Activated CD8-positive, alpha-beta T cell treated with anti-CD3 and anti-CD28 coated beads, Interleukin-2, amount 10 ng/mL, durations not matched to agents 7 days and 5 days (primary cell): ENCODE data around the gene LIG3. TPM values are rescaled to one million over a fixed set of nuclear protein-coding genes. Genes with fewer than 3 reads are reported as not detected.

Experiments
- ATAC-seq: fragments of 150-1000 bp; cut with Tn5 transposase; one replicate; pipeline ENCODE4 v1.10.0; 2021; ENCODE audit warnings: moderate library complexity
- CTCF ChIA-PET: fragments of 350-600 bp; sonication (Branson Sonifier 250); formaldehyde crosslinking; loops from one replicate; lab custom pipeline; 2021; ENCODE audit warnings: antibody characterized with exemption; lab: Charles Lee
- POLR2A ChIA-PET: fragments of 350-600 bp; sonication (Branson Sonifier 250); formaldehyde crosslinking; loops from one replicate; lab custom pipeline; 2021; ENCODE audit warnings: antibody characterized with exemption; lab: Charles Lee
- DNase-seq: peaks from one replicate; pipeline ENCODE4 v3.0.0-alpha.2; 2020
- H3K27ac Mint-ChIP-seq: one replicate; pipeline ENCODE4 v1.8.0; 2021; ENCODE audit warnings: mild to moderate bottlenecking, mixed read lengths
- H3K27me3 Mint-ChIP-seq: one replicate; pipeline ENCODE4 v1.8.0; 2021; ENCODE audit warnings: low read depth, mixed read lengths
- H3K36me3 Mint-ChIP-seq: one replicate; pipeline ENCODE4 v1.8.0; 2021; ENCODE audit warnings: low read depth, mixed read lengths
- H3K4me1 Mint-ChIP-seq: one replicate; pipeline ENCODE4 v1.8.0; 2021; ENCODE audit warnings: low read depth, mixed read lengths
- H3K4me3 Mint-ChIP-seq: one replicate; pipeline ENCODE4 v1.8.0; 2021; ENCODE audit warnings: mild to moderate bottlenecking, mixed read lengths
- H3K9me3 Mint-ChIP-seq: one replicate; pipeline ENCODE4 v1.8.0; 2022; ENCODE audit warnings: mixed read lengths; ENCODE audit not compliant: insufficient read depth
- total RNA-seq, 2 experiments: library from RNA; stranded (reverse); gene quantifications; one replicate each; pipeline ENCODE4 v1.2.3, GENCODE V29; 2021

LIG3 gene
- total RNA-seq, 2 experiments from 2014 or later: 38.7 to 42.2 TPM

DNA sequence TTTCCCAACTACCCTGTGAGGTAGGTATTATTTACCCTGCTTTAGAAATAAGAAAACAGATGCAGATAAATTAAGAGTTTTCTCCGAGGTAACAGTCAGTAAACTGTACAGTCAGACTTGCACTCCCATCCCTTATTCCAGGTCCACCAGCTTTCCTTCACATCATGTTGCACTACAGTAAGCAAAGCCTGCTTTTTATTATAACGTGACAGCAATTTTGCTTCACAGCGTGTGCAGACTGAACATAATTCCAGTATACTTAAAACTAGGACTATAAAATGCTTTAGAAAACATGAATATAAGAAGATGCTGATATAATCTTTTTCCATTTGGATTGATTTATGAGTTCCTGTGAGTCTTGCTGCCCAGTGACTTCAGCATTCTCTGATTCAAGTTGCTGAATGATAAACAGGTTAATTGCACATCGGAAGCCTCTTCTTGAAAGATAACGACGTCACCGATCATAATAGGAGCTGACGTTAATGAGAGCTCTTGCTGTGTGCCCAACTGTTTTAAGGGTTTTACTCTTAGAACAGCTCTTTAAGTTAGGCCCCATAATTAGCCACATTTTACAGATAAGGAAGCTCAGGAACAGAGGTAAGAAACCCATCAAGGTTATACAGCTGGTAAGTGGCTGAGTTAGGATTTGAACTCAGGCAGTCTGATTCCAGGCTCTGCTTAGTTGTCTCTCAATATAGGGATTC, 1.4 kb downstream of the LIG3 start:
- ChIA-PET CTCF (interaction anchor here (0.6 to 5.5 kb wide), 15 partner anchors 11 to 954 kb away, joined by 3 to 30 read pairs (median 4); partner anchors contain the start of genes FNDC8, NLE1, RAD51D and RFFL), POLR2A (interaction anchor here (0.5 to 3.4 kb wide), 11 partner anchors 9 to 137 kb away, joined by 3 to 23 read pairs (median 4); partner anchors contain the start of genes CCT6B, RFFL and ZNF830)
- no peak for DNase-seq
- peak overlapping the region; percentile 79 for H3K4me3 Mint-ChIP-seq
- H3K36me3 Mint-ChIP-seq: peaks cover 27% of the 10 kb centered on the region
- peak overlapping the region; percentile 85 for H3K27ac Mint-ChIP-seq
- H3K4me1 Mint-ChIP-seq: peaks cover 32% of the 10 kb centered on the region
- ATAC-seq: no peak
- H3K27me3 Mint-ChIP-seq: no peaks in the 10 kb centered on the region
- no peaks in the 10 kb centered on the region for H3K9me3 Mint-ChIP-seq

GRCh38 chr17:34987232-34987631, 6.9 kb downstream of the LIG3 start:
- H3K4me1 Mint-ChIP-seq: peaks cover 32% of the 10 kb centered on the region
- H3K27me3 Mint-ChIP-seq: no peaks in the 10 kb centered on the region

GRCh38 chr17:34988644-34989043, 8.3 kb downstream of the LIG3 start:
- no peaks in the 10 kb centered on the region for H3K9me3 Mint-ChIP-seq
- no peaks in the 10 kb centered on the region for H3K27me3 Mint-ChIP-seq
- DNase-seq: no peak
- peaks cover 37% of the 10 kb centered on the region for H3K4me1 Mint-ChIP-seq
- H3K36me3 Mint-ChIP-seq: peaks cover 57% of the 10 kb centered on the region
- CTCF ChIA-PET: interaction anchor here (1.4 to 1.6 kb wide), 2 partner anchors 101 to 130 kb away, joined by 3 to 4 read pairs; no protein-coding TSS in a partner anchor
- H3K27ac Mint-ChIP-seq: peak overlapping the region; percentile 20
- no peak overlapping the region for H3K4me3 Mint-ChIP-seq
- POLR2A ChIA-PET: interaction anchor here (0.7 to 1.0 kb wide), 2 partner anchors 96 to 218 kb away, joined by 3 to 4 read pairs; no protein-coding TSS in a partner anchor
- no peak for ATAC-seq

More at GRCh38 chr17:34987232-34987631, 6.9 kb downstream of the LIG3 start:
- Mint-ChIP-seq H3K9me3 (no peaks in the 10 kb centered on the region), H3K36me3 (peaks cover 52% of the 10 kb centered on the region), H3K27ac (no peak overlapping the region), H3K4me3 (no peak overlapping the region)
- ATAC-seq (no peak), DNase-seq (no peak)
- ChIA-PET CTCF (interaction anchor here (1.0 to 1.4 kb wide), 2 partner anchors 103 to 567 kb away, joined by 3 read pairs; no protein-coding TSS in a partner anchor), POLR2A (no interaction called here)

GRCh38 chr17:34989473-34989872, 9.2 kb downstream of the LIG3 start:
- ATAC-seq (no peak), DNase-seq (no peak)
- H3K27me3 Mint-ChIP-seq: no peaks in the 10 kb centered on the region
- ChIA-PET CTCF (interaction anchor here (1.2 to 1.7 kb wide), 3 partner anchors 9 to 129 kb away, joined by 4 read pairs; no protein-coding TSS in a partner anchor), POLR2A (interaction anchor here (0.8 to 1.0 kb wide), 2 partner anchors 96 to 108 kb away, joined by 3 read pairs; no protein-coding TSS in a partner anchor)
- H3K4me3 Mint-ChIP-seq: no peak overlapping the region
- H3K9me3 Mint-ChIP-seq: no peaks in the 10 kb centered on the region
- no peak overlapping the region for H3K27ac Mint-ChIP-seq
- peaks cover 36% of the 10 kb centered on the region for H3K4me1 Mint-ChIP-seq
- H3K36me3 Mint-ChIP-seq: peaks cover 56% of the 10 kb centered on the region

DNA sequence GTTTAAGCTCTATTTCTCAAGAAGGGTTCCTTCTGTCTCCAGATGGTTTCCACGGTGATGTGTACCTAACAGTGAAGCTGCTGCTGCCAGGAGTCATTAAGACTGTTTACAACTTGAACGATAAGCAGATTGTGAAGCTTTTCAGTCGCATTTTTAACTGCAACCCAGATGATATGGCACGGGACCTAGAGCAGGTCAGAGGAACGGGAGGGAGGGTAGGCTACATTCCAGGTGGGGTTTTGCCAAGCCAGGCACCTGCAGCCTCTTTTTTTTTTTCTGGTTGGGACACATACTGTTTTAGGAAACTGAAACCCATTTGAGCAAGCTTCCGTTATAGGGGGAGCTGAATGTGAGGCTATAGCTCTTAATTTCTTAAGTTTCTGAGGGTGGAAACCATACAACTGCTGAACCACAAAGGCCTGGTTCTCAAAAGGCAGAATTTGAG, 10.6 kb downstream of the LIG3 start:
- CTCF ChIA-PET: interaction anchor here (0.8 to 5.9 kb wide), 7 partner anchors 9 to 137 kb away, joined by 3 to 27 read pairs (median 10); partner anchors contain the start of genes LIG3, RAD51D and RFFL
- ATAC-seq: no peak
- no peaks in the 10 kb centered on the region for H3K27me3 Mint-ChIP-seq
- peaks cover 36% of the 10 kb centered on the region for H3K4me1 Mint-ChIP-seq
- peak overlapping the region; percentile 72 for H3K27ac Mint-ChIP-seq
- no peak overlapping the region for H3K4me3 Mint-ChIP-seq
- POLR2A ChIA-PET: interaction anchor here (0.6 to 1.7 kb wide), 7 partner anchors 10 to 173 kb away, joined by 3 to 6 read pairs (median 3); no protein-coding TSS in a partner anchor
- no peak for DNase-seq
- no peaks in the 10 kb centered on the region for H3K9me3 Mint-ChIP-seq
- peaks cover 50% of the 10 kb centered on the region for H3K36me3 Mint-ChIP-seq

GRCh38 chr17:34991606-34992005, 11.3 kb downstream of the LIG3 start:
- CTCF ChIA-PET: interaction anchor here (1.3 to 5.9 kb wide), 7 partner anchors 10 to 149 kb away, joined by 3 to 27 read pairs (median 10); partner anchors contain the start of genes LIG3, RAD51D and RFFL
- peaks cover 45% of the 10 kb centered on the region for H3K36me3 Mint-ChIP-seq

DNA sequence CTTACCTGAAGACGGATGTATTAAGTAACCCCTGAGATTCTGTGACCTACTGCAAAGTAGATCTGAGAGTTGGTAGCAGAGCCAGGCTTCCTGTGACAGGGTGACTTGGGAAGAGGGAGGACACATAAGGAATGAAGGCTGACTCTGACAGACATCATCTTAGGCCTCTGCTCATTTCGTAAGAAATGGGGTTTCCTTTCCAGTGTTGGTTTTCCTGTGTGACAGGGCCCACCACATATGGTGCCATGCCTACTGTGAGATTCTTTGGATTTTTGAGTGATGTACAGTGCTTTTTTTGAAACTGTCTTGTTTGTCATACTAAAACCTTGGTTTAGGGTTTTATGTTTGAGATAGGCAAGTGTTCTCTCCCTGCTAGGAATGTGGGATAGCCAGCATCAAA, 12.7 kb downstream of the LIG3 start:
- no peak overlapping the region for H3K4me3 Mint-ChIP-seq
- H3K27ac Mint-ChIP-seq: peak overlapping the region; percentile 18
- ATAC-seq (no peak), DNase-seq (no peak)
- no peaks in the 10 kb centered on the region for H3K27me3 Mint-ChIP-seq
- ChIA-PET POLR2A (no interaction called here), CTCF (interaction anchor here (0.6 to 5.9 kb wide), 5 partner anchors 12 to 127 kb away, joined by 3 to 27 read pairs (median 15); partner anchors contain the start of genes LIG3 and RAD51D)
- H3K36me3 Mint-ChIP-seq: peaks cover 48% of the 10 kb centered on the region
- H3K9me3 Mint-ChIP-seq: no peaks in the 10 kb centered on the region
- peaks cover 37% of the 10 kb centered on the region for H3K4me1 Mint-ChIP-seq

More at GRCh38 chr17:34991606-34992005, 11.3 kb downstream of the LIG3 start:
- POLR2A ChIA-PET: interaction anchor here (0.9 to 1.7 kb wide), 6 partner anchors 17 to 127 kb away, joined by 3 to 6 read pairs (median 3); no protein-coding TSS in a partner anchor
- no peaks in the 10 kb centered on the region for H3K27me3 Mint-ChIP-seq
- H3K27ac Mint-ChIP-seq: peak overlapping the region; percentile 72
- no peak overlapping the region for H3K4me3 Mint-ChIP-seq
- H3K4me1 Mint-ChIP-seq: peaks cover 36% of the 10 kb centered on the region
- ATAC-seq (no peak), DNase-seq (no peak)
- no peaks in the 10 kb centered on the region for H3K9me3 Mint-ChIP-seq

- Mint-ChIP-seq H3K9me3 (no peaks in the 10 kb centered on the region), H3K4me3 (no peak overlapping the region), H3K4me1 (peaks cover 26% of the 10 kb centered on the region), H3K36me3 (peaks cover 40% of the 10 kb centered on the region), H3K27me3 (no peaks in the 10 kb centered on the region), H3K27ac (no peak overlapping the region)
- CTCF ChIA-PET: interaction anchor here (0.9 to 6.0 kb wide), 8 partner anchors 9 to 123 kb away, joined by 3 to 118 read pairs (median 8); partner anchors contain the start of genes FNDC8, RAD51D and RFFL
- no peak for DNase-seq
- ATAC-seq: no peak
- POLR2A ChIA-PET: interaction anchor here (0.5 to 1.1 kb wide), 4 partner anchors 15 to 813 kb away, joined by 3 to 7 read pairs (median 4); partner anchors contain the start of genes FNDC8, RAD51D and TAF15
Measured at GRCh38 chr17:34996422-34997285, 16.3 kb downstream of the LIG3 start.

DNA sequence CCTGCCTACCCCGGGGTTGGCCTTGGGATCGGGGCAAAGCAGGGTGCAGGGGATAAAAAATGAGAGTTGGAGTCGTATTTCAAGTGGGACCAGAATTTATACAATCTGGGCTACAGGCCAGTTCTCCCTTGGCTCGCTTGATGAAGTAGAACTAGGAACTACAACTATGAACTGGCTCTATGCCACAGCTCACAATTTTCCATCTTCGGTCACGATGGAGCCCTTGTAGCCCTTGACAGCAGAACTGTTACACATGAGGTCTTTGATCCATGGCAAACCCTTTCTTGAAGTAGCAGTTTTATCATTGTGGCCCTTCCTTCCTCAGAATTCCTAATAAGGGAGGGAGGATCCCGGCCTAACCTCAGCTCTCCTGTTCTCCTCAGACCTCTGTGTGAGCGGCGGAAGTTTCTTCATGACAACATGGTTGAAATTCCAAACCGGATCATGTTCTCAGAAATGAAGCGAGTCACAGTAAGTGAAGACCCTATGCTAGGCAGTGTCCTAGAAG, 17.1 kb downstream of the LIG3 start:
- POLR2A ChIA-PET: interaction anchor here (1.0 to 1.1 kb wide), 3 partner anchors 16 to 123 kb away, joined by 3 to 7 read pairs (median 4); partner anchors contain the start of genes FNDC8 and RAD51D
- Mint-ChIP-seq H3K4me1 (peaks cover 19% of the 10 kb centered on the region), H3K27me3 (no peaks in the 10 kb centered on the region), H3K27ac (no peak overlapping the region), H3K36me3 (peaks cover 43% of the 10 kb centered on the region), H3K4me3 (no peak overlapping the region), H3K9me3 (no peaks in the 10 kb centered on the region)
- CTCF ChIA-PET: interaction anchor here (0.9 to 6.0 kb wide), 9 partner anchors 8 to 122 kb away, joined by 3 to 118 read pairs (median 8); partner anchors contain the start of genes FNDC8, RAD51D and RFFL
- no peak for DNase-seq
- ATAC-seq: no peak

- ATAC-seq (peak; percentile 95), DNase-seq (peak; percentile 84)
- CTCF ChIA-PET: interaction anchor here (0.8 to 6.0 kb wide), 15 partner anchors 8 to 122 kb away, joined by 3 to 118 read pairs (median 6); partner anchors contain the start of genes FNDC8, RAD51D and RFFL
- peaks cover 11% of the 10 kb centered on the region for H3K4me1 Mint-ChIP-seq
- H3K27me3 Mint-ChIP-seq: no peaks in the 10 kb centered on the region
- POLR2A ChIA-PET: no interaction called here
- H3K27ac Mint-ChIP-seq: peak overlapping the region; percentile 30
- H3K4me3 Mint-ChIP-seq: no peak overlapping the region
- peaks cover 43% of the 10 kb centered on the region for H3K36me3 Mint-ChIP-seq
- no peaks in the 10 kb centered on the region for H3K9me3 Mint-ChIP-seq
Measured at GRCh38 chr17:34998205-34998604, 17.9 kb downstream of the LIG3 start.
